ENCODE measurements around the gene ANTKMT.

The ANTKMT gene

DNA sequence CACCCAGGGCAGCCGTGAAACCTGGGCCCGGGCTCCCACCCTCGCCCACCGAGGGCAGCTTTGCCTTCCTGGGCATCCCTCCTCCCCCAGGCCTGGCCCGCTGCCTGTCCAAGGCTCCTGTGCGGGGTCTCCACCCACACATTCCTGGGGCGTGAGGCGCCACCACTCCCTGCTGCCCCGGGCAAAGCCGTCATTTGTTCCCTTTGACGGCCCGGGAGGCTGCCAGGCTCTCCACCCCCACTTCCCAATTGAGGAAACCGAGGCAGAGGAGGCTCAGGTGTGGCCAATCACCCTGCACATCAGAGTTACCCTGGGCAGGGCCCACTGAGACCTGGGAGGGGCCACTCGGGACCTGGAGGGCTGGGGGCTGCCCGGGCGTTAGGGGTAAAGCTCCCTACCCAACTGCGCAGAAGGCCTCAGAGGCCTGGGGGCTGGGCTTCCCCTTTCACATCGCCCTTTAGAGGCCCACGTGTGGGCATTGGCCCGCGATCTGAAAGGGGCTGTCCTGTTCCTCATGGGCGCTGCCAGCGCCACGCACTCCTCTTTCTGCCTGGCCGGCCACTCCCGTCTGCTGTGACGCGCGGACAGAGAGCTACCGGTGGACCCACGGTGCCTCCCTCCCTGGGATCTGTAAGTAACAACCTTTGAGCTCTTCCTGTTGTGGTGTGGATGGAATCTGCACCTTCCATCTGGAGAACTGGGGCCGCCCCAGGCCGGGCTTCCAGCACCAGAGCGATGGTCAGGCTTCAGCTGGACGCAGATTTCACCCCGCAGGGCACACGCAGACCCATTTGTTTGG lies 39.8 kb downstream of the ANTKMT start, which contains the start of gene MSLN:
MSLN (plus strand) TSS at position 190 of the 799 bp plus-strand sequence. CDS start 1,947 bp downstream, outside the sequence.
- no peaks in the 10 kb centered on the region for H3K9me3 ChIP-seq (ENCODE audit: low read length)
- peaks cover 0 to 13% of the 10 kb centered on the region in 2 donors for H3K27me3 ChIP-seq (ENCODE audit: control insufficient read depth in 1 of 2, insufficient read depth in 2 of 2, low read length in 2 of 2)
- no peak within 1 kb of the TSS for H3K27ac ChIP-seq (ENCODE audit: low read depth, low read length)
- H3K9ac ChIP-seq (ENCODE audit: low read length): no peak within 1 kb of the TSS
- H3K4me3 ChIP-seq (ENCODE audit: low read depth in 1 of 2, low read length in 2 of 2): no peak within 1 kb of the TSS
- no peaks in the 10 kb centered on the region for H3K4me1 ChIP-seq (ENCODE audit: insufficient read depth, low read length)
- no peaks in the 10 kb centered on the region for H3K36me3 ChIP-seq (ENCODE audit: insufficient read depth, low read length)

DNA sequence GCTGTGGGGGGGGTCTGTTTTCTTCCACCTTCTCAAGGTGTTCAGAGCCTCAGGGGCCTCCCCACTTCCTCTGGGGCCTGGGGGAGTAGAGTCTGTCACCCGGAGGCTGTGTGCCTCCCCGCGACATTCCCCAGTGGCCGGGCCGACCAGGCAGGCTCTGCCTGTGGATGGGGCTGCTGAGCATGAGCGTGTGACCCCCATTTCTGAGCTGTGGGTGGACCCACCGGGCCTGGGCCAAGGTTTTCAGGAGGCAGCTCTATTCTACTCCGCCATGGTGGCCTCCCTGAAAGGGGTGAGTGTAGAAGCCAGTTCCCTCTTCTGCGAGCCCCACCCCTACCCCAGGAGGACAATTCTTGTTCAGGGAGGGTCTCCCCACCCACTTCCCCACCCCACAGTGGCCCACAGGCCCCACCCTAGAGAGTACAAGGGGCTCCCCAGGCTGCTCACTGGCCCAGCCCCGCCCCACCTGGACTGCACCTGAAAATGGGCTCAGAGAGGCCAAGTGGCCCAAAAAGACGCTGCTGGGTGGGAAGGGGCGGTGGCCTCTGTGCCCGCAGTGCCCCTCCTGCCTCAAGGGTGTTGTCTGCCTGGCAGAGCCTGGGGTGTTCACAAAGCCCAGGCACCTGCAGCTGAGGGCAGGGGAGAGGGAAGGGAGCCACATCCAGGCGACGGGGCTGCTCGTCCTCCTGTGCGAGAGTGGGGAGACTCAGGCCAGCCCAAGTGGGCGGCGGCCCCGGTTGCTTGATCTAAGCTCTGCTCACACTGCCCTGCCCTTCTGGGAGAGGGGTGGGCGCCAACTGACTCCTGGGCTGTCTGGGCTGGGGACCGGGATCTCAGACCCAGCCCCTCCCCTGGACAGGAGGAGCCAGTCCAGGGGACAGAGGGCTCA lies 40.9 kb downstream of the ANTKMT start:
- no peak overlapping the region for H3K4me3 ChIP-seq (ENCODE audit: low read depth in 1 of 2, low read length in 2 of 2)

DNA sequence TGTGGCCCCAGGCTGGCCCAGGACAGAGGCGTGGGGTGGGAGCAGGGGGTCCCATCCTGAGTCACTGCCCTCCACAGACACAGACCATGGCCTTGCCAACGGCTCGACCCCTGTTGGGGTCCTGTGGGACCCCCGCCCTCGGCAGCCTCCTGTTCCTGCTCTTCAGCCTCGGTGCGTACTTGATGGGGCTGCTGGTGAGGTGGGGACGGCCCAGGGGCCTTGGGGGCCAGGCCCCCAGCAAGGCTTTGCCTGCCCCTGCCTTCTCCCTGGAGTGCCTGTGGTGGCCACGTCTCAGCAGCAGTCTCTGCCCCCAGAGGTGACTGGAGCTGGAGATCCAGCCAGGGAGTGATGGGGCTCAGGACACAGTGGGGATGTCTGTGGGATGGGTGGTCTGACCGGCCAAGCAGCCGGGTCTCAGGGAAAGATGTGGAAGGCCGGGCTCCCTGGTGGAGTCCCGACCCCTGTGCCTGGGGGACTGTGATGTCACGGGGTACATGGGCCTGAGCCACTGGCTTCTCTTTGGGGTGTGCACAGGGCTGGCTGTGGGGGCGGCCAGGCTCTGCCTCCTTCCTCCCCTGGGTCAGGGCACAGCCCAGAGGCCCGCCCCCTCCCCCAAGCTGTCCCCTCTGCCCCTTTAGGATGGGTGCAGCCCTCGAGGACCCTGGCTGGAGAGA lies 41.8 kb downstream of the ANTKMT start:
- no peaks in the 10 kb centered on the region for H3K36me3 ChIP-seq (ENCODE audit: insufficient read depth, low read length)
- H3K27me3 ChIP-seq (ENCODE audit: control insufficient read depth in 1 of 2, insufficient read depth in 2 of 2, low read length in 2 of 2): peaks cover 0 to 13% of the 10 kb centered on the region in 2 donors
- no peaks in the 10 kb centered on the region for H3K4me1 ChIP-seq (ENCODE audit: insufficient read depth, low read length)
- H3K27ac ChIP-seq (ENCODE audit: low read depth, low read length): no peak overlapping the region
- no peak overlapping the region for H3K4me3 ChIP-seq (ENCODE audit: low read depth in 1 of 2, low read length in 2 of 2)
- no peaks in the 10 kb centered on the region for H3K9me3 ChIP-seq (ENCODE audit: low read length)
- no peak overlapping the region for H3K9ac ChIP-seq (ENCODE audit: low read length)

More for the DNA sequence above, 40.9 kb downstream of the ANTKMT start:
- Histone ChIP-seq H3K9me3 (ENCODE audit: low read length) (no peaks in the 10 kb centered on the region), H3K4me1 (ENCODE audit: insufficient read depth, low read length) (no peaks in the 10 kb centered on the region), H3K27ac (ENCODE audit: low read depth, low read length) (no peak overlapping the region), H3K9ac (ENCODE audit: low read length) (no peak overlapping the region), H3K27me3 (ENCODE audit: control insufficient read depth in 1 of 2, insufficient read depth in 2 of 2, low read length in 2 of 2) (peaks cover 0 to 13% of the 10 kb centered on the region in 2 donors), H3K36me3 (ENCODE audit: insufficient read depth, low read length) (no peaks in the 10 kb centered on the region)

DNA sequence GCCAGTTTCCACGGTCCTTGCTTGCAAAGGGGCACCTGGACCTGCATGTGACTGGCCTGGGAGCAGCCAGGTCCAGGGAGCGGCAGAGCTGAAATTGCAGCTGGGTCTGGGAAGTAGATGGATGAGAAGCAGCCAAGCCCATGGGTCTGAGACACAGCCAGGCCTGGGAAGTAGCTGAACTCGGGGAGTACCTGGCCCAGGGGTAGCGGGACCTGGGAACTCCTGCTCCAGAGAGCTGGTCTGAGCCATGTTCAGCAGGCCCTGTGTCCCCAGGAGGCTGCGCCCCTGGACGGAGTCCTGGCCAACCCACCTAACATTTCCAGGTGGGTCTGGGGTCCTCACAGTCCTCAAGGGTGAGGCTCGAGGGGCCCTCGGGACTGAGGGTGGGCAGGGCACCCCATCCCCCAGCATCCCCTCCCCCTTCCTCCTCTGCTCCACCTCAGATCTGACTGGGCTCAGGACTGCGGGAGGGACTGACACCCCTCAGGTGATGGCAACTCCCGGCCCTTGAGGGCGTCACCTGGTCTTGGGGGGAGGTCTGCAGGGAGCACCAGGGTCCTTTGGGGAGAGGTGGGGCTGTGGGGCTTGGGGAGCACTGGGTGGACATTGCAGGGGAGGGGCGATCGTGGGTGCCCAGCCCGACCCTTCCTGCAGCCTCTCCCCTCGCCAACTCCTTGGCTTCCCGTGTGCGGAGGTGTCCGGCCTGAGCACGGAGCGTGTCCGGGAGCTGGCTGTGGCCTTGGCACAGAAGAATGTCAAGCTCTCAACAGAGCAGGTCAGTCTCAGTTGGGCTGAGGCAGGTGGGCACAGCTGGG lies 42.6 kb downstream of the ANTKMT start:
- H3K4me3 ChIP-seq (ENCODE audit: low read depth in 1 of 2, low read length in 2 of 2): no peak overlapping the region
- H3K9ac ChIP-seq (ENCODE audit: low read length): no peak overlapping the region
- no peaks in the 10 kb centered on the region for H3K36me3 ChIP-seq (ENCODE audit: insufficient read depth, low read length)
- no peaks in the 10 kb centered on the region for H3K4me1 ChIP-seq (ENCODE audit: insufficient read depth, low read length)
- H3K27ac ChIP-seq (ENCODE audit: low read depth, low read length): no peak overlapping the region
- H3K9me3 ChIP-seq (ENCODE audit: low read length): no peaks in the 10 kb centered on the region
- H3K27me3 ChIP-seq (ENCODE audit: control insufficient read depth in 1 of 2, insufficient read depth in 2 of 2, low read length in 2 of 2): peaks cover 0 to 13% of the 10 kb centered on the region in 2 donors

DNA sequence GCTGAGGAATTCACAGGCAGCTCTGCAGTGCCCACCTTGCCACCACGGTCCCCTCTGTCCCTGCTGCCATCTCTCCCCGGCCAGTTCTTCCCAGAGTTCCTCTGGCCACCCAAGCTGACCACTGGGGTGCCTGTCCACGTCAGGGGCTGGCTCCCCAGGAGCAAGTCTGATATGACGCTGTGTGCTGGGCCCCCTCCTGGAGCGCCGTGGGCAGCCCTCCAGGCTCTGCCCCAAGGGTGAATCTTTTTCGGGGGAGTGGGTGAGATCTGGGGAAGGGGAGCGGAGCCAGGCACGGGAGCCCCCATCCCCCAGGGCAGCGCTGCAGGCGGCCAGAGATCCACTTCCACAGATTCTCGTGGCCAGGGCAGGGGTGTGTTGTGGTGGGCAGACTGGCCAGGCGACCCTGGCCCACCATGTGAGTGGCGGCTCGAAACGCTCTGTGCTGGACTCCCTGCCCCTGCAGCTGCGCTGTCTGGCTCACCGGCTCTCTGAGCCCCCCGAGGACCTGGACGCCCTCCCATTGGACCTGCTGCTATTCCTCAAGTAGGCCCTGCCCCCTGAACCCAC lies 43.3 kb downstream of the ANTKMT start:
- H3K36me3 ChIP-seq (ENCODE audit: insufficient read depth, low read length): no peaks in the 10 kb centered on the region
- no peak overlapping the region for H3K27ac ChIP-seq (ENCODE audit: low read depth, low read length)
- no peaks in the 10 kb centered on the region for H3K9me3 ChIP-seq (ENCODE audit: low read length)
- no peak overlapping the region for H3K9ac ChIP-seq (ENCODE audit: low read length)
- no peak overlapping the region for H3K4me3 ChIP-seq (ENCODE audit: low read depth in 1 of 2, low read length in 2 of 2)
- no peaks in the 10 kb centered on the region for H3K4me1 ChIP-seq (ENCODE audit: insufficient read depth, low read length)
- peaks cover 0 to 14% of the 10 kb centered on the region in 2 donors for H3K27me3 ChIP-seq (ENCODE audit: control insufficient read depth in 1 of 2, insufficient read depth in 2 of 2, low read length in 2 of 2)

DNA sequence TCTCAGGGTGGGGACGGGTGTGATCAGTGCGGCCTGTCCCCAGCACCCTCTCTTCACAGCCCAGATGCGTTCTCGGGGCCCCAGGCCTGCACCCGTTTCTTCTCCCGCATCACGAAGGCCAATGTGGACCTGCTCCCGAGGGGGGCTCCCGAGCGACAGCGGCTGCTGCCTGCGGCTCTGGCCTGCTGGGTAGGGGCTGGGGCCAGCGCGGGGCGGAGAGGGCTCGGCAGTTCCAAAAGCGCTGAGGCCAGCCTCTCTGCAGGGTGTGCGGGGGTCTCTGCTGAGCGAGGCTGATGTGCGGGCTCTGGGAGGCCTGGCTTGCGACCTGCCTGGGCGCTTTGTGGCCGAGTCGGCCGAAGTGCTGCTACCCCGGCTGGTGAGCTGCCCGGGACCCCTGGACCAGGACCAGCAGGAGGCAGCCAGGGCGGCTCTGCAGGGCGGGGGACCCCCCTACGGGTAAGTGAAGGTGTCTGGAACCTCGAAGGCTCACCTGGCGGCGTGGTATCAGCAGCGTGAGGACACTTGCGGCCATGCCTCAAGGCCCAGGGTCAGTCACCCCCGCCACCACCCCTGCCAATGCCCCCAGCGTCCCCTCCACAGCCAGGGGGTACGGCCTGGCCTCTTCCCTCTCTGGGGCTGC lies 44.0 kb downstream of the ANTKMT start:
- no peaks in the 10 kb centered on the region for H3K9me3 ChIP-seq (ENCODE audit: low read length)
- peaks cover 0 to 21% of the 10 kb centered on the region in 2 donors for H3K27me3 ChIP-seq (ENCODE audit: control insufficient read depth in 1 of 2, insufficient read depth in 2 of 2, low read length in 2 of 2)
- no peak overlapping the region for H3K9ac ChIP-seq (ENCODE audit: low read length)

DNA sequence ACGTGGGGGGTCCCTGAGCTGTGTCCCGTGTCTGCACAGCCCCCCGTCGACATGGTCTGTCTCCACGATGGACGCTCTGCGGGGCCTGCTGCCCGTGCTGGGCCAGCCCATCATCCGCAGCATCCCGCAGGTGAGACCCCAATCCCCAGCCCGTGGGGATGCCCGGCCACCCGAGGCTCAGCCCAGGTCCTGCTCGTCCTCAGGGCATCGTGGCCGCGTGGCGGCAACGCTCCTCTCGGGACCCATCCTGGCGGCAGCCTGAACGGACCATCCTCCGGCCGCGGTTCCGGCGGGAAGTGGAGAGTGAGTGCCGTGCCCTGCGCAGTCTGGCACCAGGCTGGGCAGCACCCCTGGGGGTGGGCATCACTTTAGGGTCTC lies 44.5 kb downstream of the ANTKMT start:
- H3K9ac ChIP-seq (ENCODE audit: low read length): no peak overlapping the region
- H3K27ac ChIP-seq (ENCODE audit: low read depth, low read length): no peak overlapping the region
- no peaks in the 10 kb centered on the region for H3K9me3 ChIP-seq (ENCODE audit: low read length)
- peaks cover 0 to 22% of the 10 kb centered on the region in 2 donors for H3K27me3 ChIP-seq (ENCODE audit: control insufficient read depth in 1 of 2, insufficient read depth in 2 of 2, low read length in 2 of 2)
- H3K36me3 ChIP-seq (ENCODE audit: insufficient read depth, low read length): no peaks in the 10 kb centered on the region
- H3K4me3 ChIP-seq (ENCODE audit: low read depth in 1 of 2, low read length in 2 of 2): no peak overlapping the region
- H3K4me1 ChIP-seq (ENCODE audit: insufficient read depth, low read length): no peaks in the 10 kb centered on the region

More for the DNA sequence above, 44.0 kb downstream of the ANTKMT start:
- no peak overlapping the region for H3K27ac ChIP-seq (ENCODE audit: low read depth, low read length)
- H3K4me1 ChIP-seq (ENCODE audit: insufficient read depth, low read length): no peaks in the 10 kb centered on the region
- no peaks in the 10 kb centered on the region for H3K36me3 ChIP-seq (ENCODE audit: insufficient read depth, low read length)
- H3K4me3 ChIP-seq (ENCODE audit: low read depth in 1 of 2, low read length in 2 of 2): no peak overlapping the region

DNA sequence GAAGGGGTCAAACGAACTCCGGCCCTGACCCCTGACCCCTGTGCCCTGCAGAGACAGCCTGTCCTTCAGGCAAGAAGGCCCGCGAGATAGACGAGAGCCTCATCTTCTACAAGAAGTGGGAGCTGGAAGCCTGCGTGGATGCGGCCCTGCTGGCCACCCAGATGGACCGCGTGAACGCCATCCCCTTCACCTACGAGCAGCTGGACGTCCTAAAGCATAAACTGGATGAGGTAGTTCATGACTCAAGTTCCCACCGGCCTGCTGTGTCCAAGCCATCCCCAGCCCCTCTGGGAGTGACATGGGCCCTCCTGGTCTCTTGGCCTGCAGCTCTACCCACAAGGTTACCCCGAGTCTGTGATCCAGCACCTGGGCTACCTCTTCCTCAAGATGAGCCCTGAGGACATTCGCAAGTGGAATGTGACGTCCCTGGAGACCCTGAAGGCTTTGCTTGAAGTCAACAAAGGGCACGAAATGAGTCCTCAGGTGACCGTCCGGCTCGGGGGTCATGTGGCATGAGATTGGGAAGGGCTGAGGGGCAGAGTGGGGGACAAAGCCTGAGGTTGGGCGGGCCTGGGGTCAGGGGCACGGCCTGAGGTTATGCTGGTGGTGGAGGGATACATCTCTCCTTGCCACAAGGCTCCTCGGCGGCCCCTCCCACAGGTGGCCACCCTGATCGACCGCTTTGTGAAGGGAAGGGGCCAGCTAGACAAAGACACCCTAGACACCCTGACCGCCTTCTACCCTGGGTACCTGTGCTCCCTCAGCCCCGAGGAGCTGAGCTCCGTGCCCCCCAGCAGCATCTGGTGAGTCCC lies 45.3 kb downstream of the ANTKMT start:
- peaks cover 0 to 22% of the 10 kb centered on the region in 2 donors for H3K27me3 ChIP-seq (ENCODE audit: control insufficient read depth in 1 of 2, insufficient read depth in 2 of 2, low read length in 2 of 2)
- H3K9me3 ChIP-seq (ENCODE audit: low read length): no peaks in the 10 kb centered on the region
- no peaks in the 10 kb centered on the region for H3K4me1 ChIP-seq (ENCODE audit: insufficient read depth, low read length)
- no peaks in the 10 kb centered on the region for H3K36me3 ChIP-seq (ENCODE audit: insufficient read depth, low read length)
- H3K27ac ChIP-seq (ENCODE audit: low read depth, low read length): no peak overlapping the region
- no peak overlapping the region for H3K4me3 ChIP-seq (ENCODE audit: low read depth in 1 of 2, low read length in 2 of 2)
- no peak overlapping the region for H3K9ac ChIP-seq (ENCODE audit: low read length)

DNA sequence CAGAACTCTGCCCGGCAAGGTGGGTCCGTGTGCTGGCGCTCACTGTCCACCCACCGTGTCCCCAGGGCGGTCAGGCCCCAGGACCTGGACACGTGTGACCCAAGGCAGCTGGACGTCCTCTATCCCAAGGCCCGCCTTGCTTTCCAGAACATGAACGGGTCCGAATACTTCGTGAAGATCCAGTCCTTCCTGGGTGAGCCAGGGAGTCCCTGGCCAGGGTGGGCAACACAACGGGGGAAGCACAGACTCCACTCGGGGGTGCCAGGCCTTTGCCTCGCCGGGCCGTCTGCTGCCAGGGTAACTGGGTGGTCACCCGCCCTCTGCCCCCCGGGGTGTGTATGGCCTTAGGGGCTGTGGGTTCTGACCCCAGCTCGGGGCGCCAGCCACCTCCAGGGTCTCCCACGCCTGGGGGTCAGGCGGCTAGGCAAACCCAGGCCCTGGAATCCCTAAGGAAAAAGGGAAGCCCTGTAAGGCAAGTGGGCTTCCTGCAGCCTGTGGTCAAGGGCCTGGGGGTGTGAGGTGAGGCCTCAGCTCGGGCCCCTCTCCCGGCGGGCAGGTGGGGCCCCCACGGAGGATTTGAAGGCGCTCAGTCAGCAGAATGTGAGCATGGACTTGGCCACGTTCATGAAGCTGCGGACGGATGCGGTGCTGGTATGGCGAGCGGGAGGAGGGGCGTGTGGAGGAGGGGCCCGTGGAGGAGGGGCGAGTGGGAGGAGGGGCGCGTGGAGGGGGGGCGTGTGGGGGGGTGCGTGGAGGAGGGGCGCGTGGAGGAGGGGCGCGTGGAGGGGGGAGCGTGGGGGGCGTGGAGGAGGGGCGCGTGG lies 46.1 kb downstream of the ANTKMT start:
- Histone ChIP-seq H3K36me3 (ENCODE audit: insufficient read depth, low read length) (no peaks in the 10 kb centered on the region), H3K9ac (ENCODE audit: low read length) (no peak overlapping the region)

More for the DNA sequence above, 46.1 kb downstream of the ANTKMT start:
- no peak overlapping the region for H3K27ac ChIP-seq (ENCODE audit: low read depth, low read length)
- H3K27me3 ChIP-seq (ENCODE audit: control insufficient read depth in 1 of 2, insufficient read depth in 2 of 2, low read length in 2 of 2): peaks cover 0 to 16% of the 10 kb centered on the region in 2 donors
- no peaks in the 10 kb centered on the region for H3K4me1 ChIP-seq (ENCODE audit: insufficient read depth, low read length)
- no peak overlapping the region for H3K4me3 ChIP-seq (ENCODE audit: low read depth in 1 of 2, low read length in 2 of 2)
- H3K9me3 ChIP-seq (ENCODE audit: low read length): no peaks in the 10 kb centered on the region

All from muscle layer of colon (tissue), 2 donors.